Osteocyte (in vitro differentiated cells): ENCODE results near the gene CHST12. TPM values are rescaled to one million over a fixed set of nuclear protein-coding genes. Genes with fewer than 3 reads are reported as not detected.

Experiments
- DNase-seq: peaks from one replicate; pipeline ENCODE4 v3.0.0; 2021; ENCODE audit warnings: mixed read lengths; ENCODE audit not compliant: unreplicated experiment; ENCODE audit errors: extremely low spot score
- H3K27ac Mint-ChIP-seq: one replicate; pipeline ENCODE4 v1.8.0; 2021; ENCODE audit warnings: mild to moderate bottlenecking, mixed read lengths; ENCODE audit not compliant: unreplicated experiment
- H3K27me3 Mint-ChIP-seq: one replicate; pipeline ENCODE4 v1.8.0; 2021; ENCODE audit warnings: mixed read lengths; ENCODE audit not compliant: unreplicated experiment
- H3K36me3 Mint-ChIP-seq: one replicate; pipeline ENCODE4 v1.8.0; 2021; ENCODE audit warnings: mixed read lengths; ENCODE audit not compliant: unreplicated experiment
- H3K4me1 Mint-ChIP-seq: one replicate; pipeline ENCODE4 v1.8.0; 2021; ENCODE audit warnings: mixed read lengths; ENCODE audit not compliant: unreplicated experiment
- H3K4me3 Mint-ChIP-seq: one replicate; pipeline ENCODE4 v1.8.0; 2021; ENCODE audit warnings: mild to moderate bottlenecking, moderate library complexity, mixed read lengths; ENCODE audit not compliant: unreplicated experiment
- H3K9me3 Mint-ChIP-seq: one replicate; pipeline ENCODE4 v1.8.0; 2021; ENCODE audit warnings: mixed read lengths; ENCODE audit not compliant: unreplicated experiment
- total RNA-seq: library from RNA; stranded (reverse); gene quantifications from 2 replicates; pipeline ENCODE4 v1.2.1, GENCODE V29; 2021
- TF ChIP-seq, protein P1 (sequence below): fragments of 200-600 bp; sonication (generic); IDR thresholded peaks from 2 replicates; pipeline ENCODE4 v1.5.0; 2021; ENCODE audit warnings: antibody characterized with exemption, mild to moderate bottlenecking, moderate library complexity

CHST12 gene
- total RNA-seq, 1 donor from 2014 or later: 30.2 TPM

DNA sequence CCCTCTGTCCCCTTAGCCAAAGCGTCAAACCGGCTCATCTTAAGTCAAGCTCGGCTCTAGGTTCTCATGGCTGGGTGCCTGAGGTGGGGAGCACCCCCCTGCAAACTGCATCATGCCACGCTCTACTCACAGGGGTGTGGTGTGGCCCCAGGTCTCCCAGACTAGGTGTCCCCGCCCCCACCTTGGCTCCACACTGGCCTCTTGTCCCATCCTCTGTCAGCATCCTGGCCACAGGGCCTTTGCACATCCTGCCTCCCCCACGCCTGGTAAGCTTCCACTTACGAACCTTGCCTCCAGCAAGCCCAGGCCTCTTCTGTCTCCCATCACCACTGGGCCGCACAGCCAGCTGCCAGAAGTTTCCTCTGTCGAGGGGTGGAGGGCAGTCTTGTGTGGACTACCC is 93.0 kb downstream of the CHST12 start:
- Mint-ChIP-seq H3K9me3 (no peaks in the 10 kb centered on the region), H3K36me3 (no peaks in the 10 kb centered on the region), H3K4me3 (no peak overlapping the region), H3K27me3 (peaks cover 2% of the 10 kb centered on the region), H3K4me1 (peaks cover 4% of the 10 kb centered on the region), H3K27ac (no peak overlapping the region)
- no peak for DNase-seq
- TF ChIP-seq, protein P1, sequence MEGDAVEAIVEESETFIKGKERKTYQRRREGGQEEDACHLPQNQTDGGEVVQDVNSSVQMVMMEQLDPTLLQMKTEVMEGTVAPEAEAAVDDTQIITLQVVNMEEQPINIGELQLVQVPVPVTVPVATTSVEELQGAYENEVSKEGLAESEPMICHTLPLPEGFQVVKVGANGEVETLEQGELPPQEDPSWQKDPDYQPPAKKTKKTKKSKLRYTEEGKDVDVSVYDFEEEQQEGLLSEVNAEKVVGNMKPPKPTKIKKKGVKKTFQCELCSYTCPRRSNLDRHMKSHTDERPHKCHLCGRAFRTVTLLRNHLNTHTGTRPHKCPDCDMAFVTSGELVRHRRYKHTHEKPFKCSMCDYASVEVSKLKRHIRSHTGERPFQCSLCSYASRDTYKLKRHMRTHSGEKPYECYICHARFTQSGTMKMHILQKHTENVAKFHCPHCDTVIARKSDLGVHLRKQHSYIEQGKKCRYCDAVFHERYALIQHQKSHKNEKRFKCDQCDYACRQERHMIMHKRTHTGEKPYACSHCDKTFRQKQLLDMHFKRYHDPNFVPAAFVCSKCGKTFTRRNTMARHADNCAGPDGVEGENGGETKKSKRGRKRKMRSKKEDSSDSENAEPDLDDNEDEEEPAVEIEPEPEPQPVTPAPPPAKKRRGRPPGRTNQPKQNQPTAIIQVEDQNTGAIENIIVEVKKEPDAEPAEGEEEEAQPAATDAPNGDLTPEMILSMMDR: no peak

GRCh38 chr7:2497065-2497464 is 93.7 kb downstream of the CHST12 start:
- no peak overlapping the region for H3K4me3 Mint-ChIP-seq
- DNase-seq: no peak
- H3K27me3 Mint-ChIP-seq: peaks cover 2% of the 10 kb centered on the region
- no peaks in the 10 kb centered on the region for H3K9me3 Mint-ChIP-seq
- peaks cover 4% of the 10 kb centered on the region for H3K4me1 Mint-ChIP-seq
- H3K27ac Mint-ChIP-seq: no peak overlapping the region
- no peaks in the 10 kb centered on the region for H3K36me3 Mint-ChIP-seq
- TF ChIP-seq, protein P1: no peak

- no peaks in the 10 kb centered on the region for H3K9me3 Mint-ChIP-seq
- TF ChIP-seq, protein P1: no peak
- no peaks in the 10 kb centered on the region for H3K36me3 Mint-ChIP-seq
- no peak overlapping the region for H3K27ac Mint-ChIP-seq
- no peak for DNase-seq
- peaks cover 4% of the 10 kb centered on the region for H3K4me1 Mint-ChIP-seq
- H3K4me3 Mint-ChIP-seq: no peak overlapping the region
- peaks cover 2% of the 10 kb centered on the region for H3K27me3 Mint-ChIP-seq
Observed at GRCh38 chr7:2497500-2498336, 94.3 kb downstream of the CHST12 start.

Other genes starting within 250 kb of the CHST12 start
- 30.2 and 32.7 TPM in 2 replicates for gene MAD1L1, start 170.7 kb upstream of the CHST12 start, total RNA-seq
- gene MRM2, start 161.4 kb upstream of the CHST12 start, total RNA-seq: 18.9 and 21.6 TPM in 2 replicates
- gene NUDT1, start 161.4 kb upstream of the CHST12 start, total RNA-seq: 12.8 and 14.8 TPM in 2 replicates
- 41.5 and 51.2 TPM in 2 replicates for gene SNX8, start 89.2 kb upstream of the CHST12 start, total RNA-seq
- 132 and 133 TPM in 2 replicates for gene EIF3B, start 48.8 kb upstream of the CHST12 start, total RNA-seq
- gene GRIFIN, start 72.8 kb downstream of the CHST12 start, total RNA-seq: not detected in 2 replicates
- gene LFNG, start 116.2 kb downstream of the CHST12 start, total RNA-seq: 20.8 and 23.3 TPM in 2 replicates
- gene BRAT1, start 151.9 kb downstream of the CHST12 start, total RNA-seq: 27.8 and 29.4 TPM in 2 replicates
- 17.0 and 22.1 TPM in 2 replicates for gene IQCE, start 155.4 kb downstream of the CHST12 start, total RNA-seq
- gene TTYH3, start 228.4 kb downstream of the CHST12 start, total RNA-seq: 371 and 376 TPM in 2 replicates